GM18526 (cell line): ENCODE data around the gene PI4KA.

Experiments used
- POLR2A ChIP-seq: IDR thresholded peaks from 3 replicates; pipeline ENCODE4 v1.6.1; 2011; ENCODE audit not compliant: insufficient read length; ENCODE audit errors: extremely low read depth

Gene PI4KA

DNA sequence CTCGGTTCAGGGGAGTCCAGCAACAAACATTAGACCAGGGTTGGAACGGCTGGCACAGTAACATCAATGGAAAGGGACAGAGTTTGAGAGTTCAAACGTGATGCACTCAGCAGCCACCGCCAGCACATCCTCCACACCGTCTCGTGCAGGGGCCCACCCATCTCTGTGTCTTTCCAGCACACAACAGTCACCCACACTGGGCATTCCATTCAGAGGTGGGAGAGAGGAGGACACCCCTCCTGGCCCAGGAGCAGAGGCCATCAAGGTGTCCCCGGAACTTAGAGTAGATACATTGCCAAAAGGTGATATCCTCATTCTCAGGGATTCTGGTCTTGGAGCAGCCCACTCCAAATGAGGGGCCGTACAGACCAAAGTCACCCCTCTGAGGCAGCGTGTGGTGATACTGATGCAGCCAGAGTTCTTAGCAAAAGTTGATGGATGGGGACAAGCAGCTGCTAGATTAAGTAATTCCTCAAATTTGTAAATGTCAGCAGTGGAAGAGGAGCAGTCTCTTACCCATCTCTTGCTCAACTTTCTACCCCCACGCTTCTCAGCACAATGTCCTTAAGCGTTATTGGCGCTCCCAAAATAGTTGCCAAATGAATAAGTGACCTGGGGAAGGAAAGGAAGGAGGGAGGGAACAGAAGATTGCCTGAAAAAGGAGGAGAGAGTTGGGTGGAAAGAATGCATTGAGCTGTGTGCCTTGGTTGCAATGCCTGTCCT lies 5.7 kb upstream of the PI4KA start:
- TF ChIP-seq POLR2A = no peak

DNA sequence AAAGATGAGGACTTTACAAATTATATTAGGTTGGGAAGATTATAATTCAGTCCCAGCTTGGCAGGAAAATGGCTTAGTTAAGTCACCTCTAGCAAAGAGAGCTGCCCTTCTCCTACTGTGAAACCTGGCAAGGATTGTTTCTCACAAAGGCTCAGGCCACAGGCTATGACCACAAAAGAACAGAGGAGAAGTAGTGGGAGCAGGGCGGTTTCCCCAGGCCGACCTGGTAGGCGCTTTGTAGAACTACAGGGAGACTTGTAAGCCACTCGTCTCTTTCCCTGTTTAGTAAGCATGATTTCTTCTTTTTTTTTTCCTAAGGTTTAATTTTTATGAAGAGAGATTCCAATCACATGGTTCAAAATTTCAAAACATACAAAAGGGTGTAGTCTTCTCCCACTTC lies 4.8 kb upstream of the PI4KA start:
- no peak for TF ChIP-seq POLR2A

DNA sequence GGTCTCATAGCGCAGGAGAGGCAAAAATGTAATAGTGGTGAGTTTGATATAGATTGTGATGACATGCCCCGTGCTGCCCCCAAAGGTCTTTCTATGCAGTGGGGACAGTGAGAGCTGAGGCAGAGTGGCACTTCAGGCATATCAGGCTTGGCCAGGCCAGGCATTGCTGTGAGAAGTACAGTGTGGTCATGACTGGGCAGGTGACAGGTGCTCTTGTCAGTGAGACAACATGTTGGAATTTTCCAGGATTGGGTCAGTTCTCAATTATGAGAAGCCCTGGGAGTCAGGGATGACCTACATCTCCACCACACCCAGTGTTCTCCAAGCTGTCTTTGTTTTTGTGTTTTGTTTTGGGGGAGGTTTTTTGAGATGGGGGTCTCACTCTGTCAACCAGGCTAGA lies 3.9 kb upstream of the PI4KA start:
- no peak for TF ChIP-seq POLR2A

DNA sequence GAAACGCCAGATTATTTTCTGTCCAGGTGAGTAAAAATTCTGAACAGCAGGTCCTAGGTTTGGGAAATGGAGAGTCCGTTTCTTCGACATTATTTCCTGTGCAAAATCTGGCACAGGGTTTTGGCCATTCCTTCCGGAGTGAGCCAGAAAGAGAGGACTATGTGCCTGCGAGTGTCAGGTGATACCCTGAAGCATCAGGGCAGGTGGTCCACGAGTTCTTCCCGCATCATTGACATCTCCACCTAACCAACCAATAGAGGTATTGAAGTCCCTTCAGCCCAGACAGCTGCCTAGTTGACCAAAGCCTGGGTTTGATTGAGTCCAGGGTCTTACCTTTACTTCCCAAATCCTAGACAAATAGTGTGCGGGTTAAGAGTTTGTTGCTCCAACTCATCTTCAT lies 1.0 kb upstream of the PI4KA start:
- TF ChIP-seq POLR2A = no peak

DNA sequence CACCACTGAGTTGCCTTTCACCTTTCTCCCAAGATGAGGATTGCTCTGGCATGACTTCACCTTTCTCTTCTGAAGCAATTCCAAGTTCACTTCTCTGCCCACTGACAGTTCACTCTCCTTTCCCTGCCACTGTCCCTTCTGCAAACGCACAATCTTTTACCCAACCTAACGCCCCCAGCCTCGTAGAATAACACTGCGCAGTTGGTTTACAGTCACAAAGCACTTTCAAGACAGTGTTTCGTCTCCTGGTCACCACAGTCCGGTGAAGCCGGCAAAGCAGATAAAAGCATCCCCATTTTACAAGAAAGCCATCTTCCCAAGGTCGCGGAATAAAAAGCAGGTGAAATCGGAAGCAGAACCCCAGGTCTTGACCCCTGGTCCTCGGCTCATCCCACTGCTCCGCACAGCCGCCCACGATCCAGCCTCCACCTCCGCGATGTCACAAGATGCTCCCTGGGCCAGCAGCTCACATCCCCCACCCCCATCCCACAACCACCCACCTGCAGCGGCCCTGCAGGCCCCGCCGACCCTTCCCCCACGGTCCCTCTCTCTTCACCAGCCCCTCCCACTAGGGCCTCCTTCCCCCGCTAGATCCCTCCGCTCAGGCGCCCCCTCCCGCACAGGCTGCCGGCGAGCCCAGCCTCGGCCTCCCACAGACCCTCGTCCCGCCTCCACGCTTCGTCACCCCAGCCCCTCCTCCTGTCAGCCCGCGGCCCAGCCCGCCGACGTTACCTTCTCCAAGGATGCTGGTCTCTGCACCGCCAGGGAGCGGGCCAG lies 585 bp downstream of the PI4KA start:
- no peak for TF ChIP-seq POLR2A

DNA sequence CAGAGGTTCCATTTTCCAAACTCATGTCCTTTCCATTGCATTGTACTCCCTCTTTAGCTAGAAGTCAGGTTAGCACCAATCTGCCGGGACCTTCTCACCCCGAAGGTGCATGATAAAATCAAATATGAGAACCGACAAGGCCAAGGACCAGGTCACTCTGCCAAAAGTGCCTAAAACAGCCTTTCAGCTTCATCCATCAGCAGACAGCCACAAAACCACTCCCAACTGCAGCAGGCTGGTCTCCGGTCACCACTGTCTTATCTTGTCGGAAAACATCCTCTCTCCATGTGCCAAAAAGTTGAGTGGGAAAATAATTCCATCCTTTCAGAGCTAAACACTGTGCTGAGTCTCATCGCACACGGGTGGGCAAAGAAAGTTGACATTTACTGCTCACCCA lies 1.4 kb downstream of the PI4KA start:
- no peak for TF ChIP-seq POLR2A

DNA sequence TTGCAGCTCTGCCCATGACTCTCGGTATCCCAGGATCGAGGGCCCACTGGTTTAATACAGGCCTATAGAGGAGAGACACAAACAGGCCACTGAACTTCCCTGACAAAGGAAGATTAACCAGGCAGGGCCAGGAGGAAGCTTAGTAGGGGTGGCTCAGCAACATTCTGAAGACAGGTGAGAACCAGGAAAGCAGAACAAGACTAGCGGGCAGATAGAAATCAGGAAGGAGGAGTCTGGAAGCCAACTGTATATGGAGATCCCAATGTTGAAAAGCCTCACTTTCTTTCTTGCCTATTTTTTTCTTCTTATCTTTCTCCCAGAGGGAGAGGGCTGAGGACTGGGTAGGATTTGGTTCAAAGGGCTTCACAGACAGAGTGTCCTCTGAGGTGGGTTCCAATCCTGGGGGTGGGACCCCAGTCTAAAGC lies 5.4 kb downstream of the PI4KA start:
- TF ChIP-seq POLR2A = no peak

DNA sequence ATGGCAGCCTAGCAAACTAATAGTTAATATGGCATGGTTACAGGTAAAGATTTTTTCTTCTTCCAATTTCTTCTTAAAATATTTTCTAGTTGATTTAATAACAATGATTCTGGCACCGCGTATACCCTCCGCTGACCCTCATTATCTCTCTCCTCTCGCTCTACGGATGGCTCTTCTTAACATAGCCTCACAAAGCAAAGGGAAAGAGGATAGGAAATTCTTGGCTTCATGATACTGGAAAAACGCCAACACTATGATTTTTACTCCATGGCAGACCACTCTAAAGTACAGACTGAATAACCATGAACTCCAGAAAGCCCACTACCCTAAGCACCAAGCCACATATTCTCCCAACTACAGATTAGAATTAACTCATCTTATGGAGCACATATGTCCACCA lies 6.1 kb downstream of the PI4KA start:
- no peak for TF ChIP-seq POLR2A

DNA sequence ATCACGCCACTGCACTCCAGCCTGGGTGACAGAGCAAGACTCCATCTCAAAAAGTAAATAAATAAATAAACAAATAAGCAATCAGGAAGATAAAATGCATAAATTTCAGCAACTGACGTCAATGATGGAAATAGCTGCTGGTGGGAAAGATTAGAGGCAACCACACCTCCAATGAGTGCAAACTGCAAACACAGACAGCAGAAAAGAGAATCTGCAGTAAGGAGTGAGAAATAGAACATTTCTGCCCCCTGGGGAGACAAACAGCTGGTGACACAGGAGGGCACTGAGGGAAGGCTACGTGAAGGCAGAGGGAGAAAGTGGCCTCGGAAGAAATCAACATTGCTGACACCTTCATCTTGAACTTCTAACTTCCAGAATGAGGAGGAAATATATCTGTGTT lies 6.5 kb downstream of the PI4KA start:
- TF ChIP-seq POLR2A = no peak

DNA sequence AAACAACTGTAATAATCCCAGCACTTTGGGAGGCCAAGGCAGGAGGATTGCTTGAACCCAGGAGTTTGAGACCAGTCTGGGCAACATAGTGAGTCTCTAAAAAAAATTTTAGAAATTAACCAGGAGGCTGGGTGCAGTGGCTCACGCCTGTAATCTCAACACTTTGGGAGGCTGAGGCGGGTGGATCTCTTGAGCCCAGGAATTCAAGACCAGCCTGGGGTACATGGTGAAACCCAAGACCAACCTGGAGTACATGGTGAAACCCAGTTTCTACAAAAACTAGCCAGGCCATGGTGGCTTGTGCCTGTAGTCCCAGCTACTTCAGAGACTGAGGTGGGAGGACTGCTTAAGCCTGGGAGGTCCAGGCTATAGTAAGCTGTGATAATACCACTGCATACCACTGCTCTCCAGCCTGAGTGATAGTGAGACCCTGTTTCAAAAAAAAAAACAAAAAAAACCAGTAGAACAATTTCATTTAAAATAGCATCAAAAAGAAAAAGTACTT lies 11.2 kb downstream of the PI4KA start:
- TF ChIP-seq POLR2A = no peak

DNA sequence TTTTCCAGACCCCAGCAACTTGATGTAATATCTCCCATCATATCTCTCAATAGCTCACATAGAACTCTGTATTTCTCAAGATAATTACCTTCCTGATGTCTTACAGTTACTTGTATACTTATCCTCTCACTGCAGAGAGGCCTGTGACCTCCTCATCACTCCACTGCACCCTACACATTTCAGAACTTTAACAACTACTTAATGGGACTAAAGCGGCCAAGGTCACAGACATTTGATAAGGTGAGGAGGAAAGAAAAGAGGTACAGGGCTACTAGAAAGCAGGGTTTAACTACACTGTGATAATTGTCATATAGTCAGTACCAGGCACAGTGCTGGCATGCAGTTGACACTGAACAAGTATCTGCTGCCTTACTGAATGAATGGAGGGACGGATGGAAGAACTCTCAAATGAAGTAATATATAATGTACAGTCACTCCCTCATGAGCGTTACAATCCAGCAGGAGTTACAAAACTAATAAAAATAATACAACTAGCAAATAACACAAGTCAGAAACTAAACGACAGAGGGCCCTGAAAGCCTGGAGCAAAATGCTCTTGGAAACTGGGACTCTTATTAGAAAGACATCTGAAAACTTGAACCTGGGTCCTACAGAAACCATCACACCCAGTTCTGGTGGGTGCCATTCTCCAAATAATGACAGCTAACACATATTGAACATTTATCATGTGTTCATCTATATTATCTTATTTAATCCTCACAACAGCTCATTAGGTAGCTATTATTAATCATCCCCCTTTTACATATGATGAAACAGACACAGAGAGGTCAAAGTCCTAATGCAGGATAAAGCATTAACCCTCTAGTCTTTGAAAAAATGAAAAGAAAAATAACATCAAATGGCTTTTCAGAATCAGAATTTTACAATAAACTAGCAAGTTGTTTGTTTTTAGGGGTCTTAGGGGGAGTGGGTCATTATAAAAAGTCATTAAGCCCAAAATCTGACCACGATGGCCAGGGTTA lies 14.3 kb downstream of the PI4KA start:
- TF ChIP-seq POLR2A = no peak

DNA sequence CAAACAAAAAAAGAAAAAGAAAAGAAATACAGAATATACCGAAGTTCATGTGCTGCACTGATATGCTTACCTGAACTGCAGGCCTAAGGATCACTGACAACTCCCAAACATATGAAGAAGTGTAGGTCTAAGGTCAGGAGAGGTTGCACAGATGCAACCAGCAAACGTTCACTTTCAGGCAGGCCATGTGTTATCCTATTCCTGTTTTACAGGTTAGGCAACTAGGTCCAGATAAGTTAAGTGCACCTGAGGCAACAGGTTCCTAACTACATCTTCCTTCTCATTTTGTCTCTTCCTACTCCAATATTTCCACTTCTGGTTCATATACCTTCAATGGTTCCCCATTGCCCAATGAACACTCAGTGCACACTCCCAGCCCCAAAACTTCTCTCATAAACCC lies 15.1 kb downstream of the PI4KA start:
- TF ChIP-seq POLR2A = no peak

DNA sequence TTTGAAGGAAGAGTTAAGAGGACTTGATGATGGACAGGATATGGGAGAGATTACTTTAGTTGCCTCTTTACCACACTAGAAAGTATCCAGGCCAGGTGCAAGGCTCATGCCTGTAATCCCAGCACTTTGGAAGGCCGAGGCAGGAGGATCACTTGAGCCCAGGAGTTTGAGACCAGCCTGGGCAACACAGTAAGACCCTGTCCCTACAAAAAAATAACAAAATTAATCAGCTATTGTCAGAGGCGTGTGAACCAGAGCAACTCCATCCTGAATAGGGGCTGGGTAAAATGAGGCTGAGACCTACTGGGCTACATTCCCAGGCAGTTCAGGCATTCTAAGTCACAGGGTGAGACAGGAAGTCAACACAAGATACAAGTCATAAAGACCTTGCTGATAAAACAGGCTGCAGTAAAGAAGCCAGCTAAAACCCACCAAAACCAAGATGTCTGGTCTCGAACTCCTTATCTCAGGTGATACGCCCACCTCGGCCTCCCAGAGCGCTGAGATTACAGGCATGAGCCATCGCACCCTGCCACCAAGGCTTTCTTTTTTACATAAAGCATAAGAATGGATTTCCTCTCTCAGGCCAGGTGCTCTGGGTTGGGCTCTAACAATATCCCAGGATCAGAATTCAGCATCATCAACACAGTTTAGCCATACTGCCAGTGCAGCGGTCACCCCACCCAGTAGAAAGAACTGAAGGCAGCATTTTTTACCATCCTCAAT lies 17.8 kb downstream of the PI4KA start:
- TF ChIP-seq POLR2A = no peak

DNA sequence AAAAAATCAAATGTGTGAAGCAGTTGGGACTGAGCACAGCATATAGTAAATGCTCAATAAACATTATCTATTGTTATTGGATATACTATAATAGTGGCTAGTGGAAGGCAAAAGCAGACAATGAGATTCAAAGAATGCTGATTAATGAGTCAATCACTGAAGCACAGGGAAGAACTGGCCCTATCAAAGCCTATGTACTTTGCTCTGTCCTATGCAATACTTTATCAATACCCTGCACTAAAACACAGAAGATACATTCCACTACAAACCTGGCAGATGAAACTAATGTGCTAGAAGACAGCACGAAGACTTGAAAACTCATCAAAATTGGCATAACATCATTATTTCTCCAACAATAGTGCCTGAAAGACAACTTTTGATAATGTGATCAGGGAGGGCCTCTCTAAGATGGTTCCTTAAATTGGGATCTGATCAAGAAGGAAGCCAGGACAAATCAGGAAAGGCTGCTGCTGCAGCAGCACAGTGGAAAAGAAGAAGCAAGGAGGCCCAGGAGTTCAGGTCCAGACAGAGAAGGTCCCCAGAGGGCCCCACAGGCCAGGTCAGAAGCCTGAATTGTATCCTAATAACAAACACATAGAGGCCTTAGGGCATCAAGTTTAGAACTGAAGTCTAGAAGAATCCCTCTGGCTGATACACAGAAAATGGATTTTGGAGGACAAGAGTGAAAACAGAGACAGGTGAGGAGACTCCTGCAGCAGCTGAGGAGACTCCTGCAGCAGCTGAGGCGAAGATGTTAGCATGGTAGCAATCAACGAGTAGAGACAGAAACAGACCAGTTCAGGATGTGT lies 18.6 kb downstream of the PI4KA start:
- TF ChIP-seq POLR2A = no peak
